ENCODE measurements around the gene AGER. TPM values are rescaled to one million over a fixed set of nuclear protein-coding genes. Genes with fewer than 3 reads are reported as not detected.

The AGER gene
- total RNA-seq, 1 experiment from 2014 or later = 14.3 TPM

GRCh38 chr6:32137454-32137853 lies 46.6 kb downstream of the AGER start:
- Histone ChIP-seq H3K79me1 (ENCODE audit: insufficient read depth, low read depth, low read length, poor library complexity, severe bottlenecking) (no peaks in the 10 kb centered on the region), H3K4ac (ENCODE audit: low read depth, low read length) (no peak overlapping the region), H2AFZ (ENCODE audit: low read length) (no peak overlapping the region), H4K91ac (ENCODE audit: insufficient read length, low read depth, low read length) (no peak overlapping the region), H3K56ac (ENCODE audit: insufficient read length, low read depth, low read length) (no peak overlapping the region), H4K5ac (ENCODE audit: insufficient read length, low read depth, low read length) (no peak overlapping the region), H3K27me3 (ENCODE audit: insufficient read depth, low read length) (no peaks in the 10 kb centered on the region), H3K9ac (ENCODE audit: extremely low read depth, insufficient read length, low read length) (no peak overlapping the region), H3K9me3 (ENCODE audit: control insufficient read depth, low read depth, low read length) (no peaks in the 10 kb centered on the region), H3K23me2 (ENCODE audit: insufficient read length, low read depth, low read length, poor library complexity, severe bottlenecking) (no peaks in the 10 kb centered on the region), H3K18ac (ENCODE audit: insufficient read length, low read depth, low read length) (no peak overlapping the region), H3K14ac (ENCODE audit: insufficient read depth, low read length) (no peak overlapping the region), H4K20me1 (ENCODE audit: control insufficient read depth, insufficient read depth, insufficient read length) (no peaks in the 10 kb centered on the region), H2AK5ac (ENCODE audit: insufficient read length, low read length) (no peak overlapping the region), H2BK5ac (ENCODE audit: insufficient read length, low read length) (no peak overlapping the region), H3K27ac (ENCODE audit: insufficient read length, low read depth, low read length) (no peak overlapping the region), H2BK12ac (ENCODE audit: insufficient read length, low read depth, low read length) (no peak overlapping the region), H4K8ac (replicated peaks; ENCODE audit: insufficient read length, low read depth, low read length) (no peak overlapping the region), H3T11ph (ENCODE audit: low read length) (no peak overlapping the region), H2BK15ac (ENCODE audit: low read depth, low read length) (no peak overlapping the region), H3K4me2 (ENCODE audit: insufficient read depth, insufficient read length, low read length) (no peak overlapping the region), H3K4me1 (ENCODE audit: insufficient read depth, low read length) (no peaks in the 10 kb centered on the region), H2BK120ac (ENCODE audit: low read depth, low read length, poor library complexity, severe bottlenecking) (no peak overlapping the region), H3K79me2 (ENCODE audit: insufficient read depth, low read length) (no peaks in the 10 kb centered on the region), H3K23ac (ENCODE audit: insufficient read length, low read depth, low read length) (no peak overlapping the region), H2BK20ac (ENCODE audit: low read depth, low read length, poor library complexity, severe bottlenecking) (no peak overlapping the region)
- Mint-ChIP-seq H3K27me3 (ENCODE audit: low read depth) (peaks cover 8% of the 10 kb centered on the region), H3K27ac (no peak overlapping the region), H3K4me3 (no peak overlapping the region), H3K4me1 (no peaks in the 10 kb centered on the region), H3K36me3 (ENCODE audit: insufficient read depth in 1 of 3, low read depth in 3 of 3) (no peaks in the 10 kb centered on the region), H3K9me3 (no peaks in the 10 kb centered on the region)
- DNase-seq = no peak
- no peak for TF ChIP-seq CTCF (conservative IDR thresholded peaks at IDR 0.05)
